ENCODE results near the gene COL27A1. TPM values are rescaled to one million over a fixed set of nuclear protein-coding genes. Genes with fewer than 3 reads are reported as not detected.

The COL27A1 gene
- total and polyA plus RNA-seq, 2 donors from 2014 or later = 13.6 to 45.6 TPM

GRCh38 chr9:114357911-114358328 lies 202.6 kb downstream of the COL27A1 start:
- Histone ChIP-seq H3K9ac (ENCODE audit: low read length in 3 of 3) (no peak overlapping the region), H3K4me1 (ENCODE audit: control insufficient read depth in 2 of 3, insufficient read depth in 2 of 3, low read depth in 1 of 3, low read length in 3 of 3) (no peaks in the 10 kb centered on the region), H3K27me3 (ENCODE audit: control insufficient read depth, insufficient read depth, low read length) (no peaks in the 10 kb centered on the region), H3K36me3 (ENCODE audit: control insufficient read depth in 2 of 3, insufficient read depth in 3 of 3, low read length in 3 of 3) (peaks cover 9 to 48% (median 20%) of the 10 kb centered on the region in 3 donors), H3K27ac (ENCODE audit: low read depth in 2 of 2, low read length in 2 of 2) (no peak overlapping the region), H3K4me3 (ENCODE audit: low read length in 3 of 3) (no peak overlapping the region), H3K9me3 (ENCODE audit: control insufficient read depth in 2 of 3, insufficient read depth in 1 of 3, low read length in 3 of 3) (no peaks in the 10 kb centered on the region)
- DNase-seq (peak in 1 of 5 donors; percentile 60), FAIRE-seq (no peak)
- TF ChIP-seq, protein P1, sequence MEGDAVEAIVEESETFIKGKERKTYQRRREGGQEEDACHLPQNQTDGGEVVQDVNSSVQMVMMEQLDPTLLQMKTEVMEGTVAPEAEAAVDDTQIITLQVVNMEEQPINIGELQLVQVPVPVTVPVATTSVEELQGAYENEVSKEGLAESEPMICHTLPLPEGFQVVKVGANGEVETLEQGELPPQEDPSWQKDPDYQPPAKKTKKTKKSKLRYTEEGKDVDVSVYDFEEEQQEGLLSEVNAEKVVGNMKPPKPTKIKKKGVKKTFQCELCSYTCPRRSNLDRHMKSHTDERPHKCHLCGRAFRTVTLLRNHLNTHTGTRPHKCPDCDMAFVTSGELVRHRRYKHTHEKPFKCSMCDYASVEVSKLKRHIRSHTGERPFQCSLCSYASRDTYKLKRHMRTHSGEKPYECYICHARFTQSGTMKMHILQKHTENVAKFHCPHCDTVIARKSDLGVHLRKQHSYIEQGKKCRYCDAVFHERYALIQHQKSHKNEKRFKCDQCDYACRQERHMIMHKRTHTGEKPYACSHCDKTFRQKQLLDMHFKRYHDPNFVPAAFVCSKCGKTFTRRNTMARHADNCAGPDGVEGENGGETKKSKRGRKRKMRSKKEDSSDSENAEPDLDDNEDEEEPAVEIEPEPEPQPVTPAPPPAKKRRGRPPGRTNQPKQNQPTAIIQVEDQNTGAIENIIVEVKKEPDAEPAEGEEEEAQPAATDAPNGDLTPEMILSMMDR (IDR thresholded peaks at IDR 0.05; ENCODE audit: borderline replicate concordance, extremely low read depth, insufficient read depth) = no peak
- intact Hi-C loops (cut with DNase I) = no loop called here

DNA sequence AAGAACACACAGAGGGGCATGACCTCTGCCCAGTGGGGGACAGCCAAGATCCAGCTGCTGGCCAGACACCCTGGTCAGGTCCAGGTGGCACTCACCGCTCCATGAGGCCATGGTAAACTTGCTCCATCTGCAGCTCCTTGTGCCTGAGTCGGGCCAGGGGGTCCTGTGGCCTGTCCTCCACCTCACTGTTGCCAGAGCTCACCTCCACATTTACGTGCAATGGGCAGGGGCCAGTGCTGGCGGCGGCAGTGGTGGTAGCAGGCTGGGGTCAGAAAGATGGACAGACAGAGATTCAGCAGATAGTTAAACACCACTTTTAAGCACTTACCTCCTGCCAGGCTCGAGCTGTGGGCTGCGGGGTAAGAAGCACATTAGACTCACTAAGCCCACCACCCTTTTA lies 204.5 kb downstream of the COL27A1 start:
- TF ChIP-seq, protein P1 (IDR thresholded peaks at IDR 0.05; ENCODE audit: borderline replicate concordance, extremely low read depth, insufficient read depth) = no peak
- H3K9ac ChIP-seq (ENCODE audit: low read length in 3 of 3) = no peak overlapping the region
- FAIRE-seq (no peak), DNase-seq (peak in 1 of 5 donors; percentile 59)
- peaks cover 9 to 53% (median 25%) of the 10 kb centered on the region in 3 donors for H3K36me3 ChIP-seq (ENCODE audit: control insufficient read depth in 2 of 3, insufficient read depth in 3 of 3, low read length in 3 of 3)
- H3K27ac ChIP-seq (ENCODE audit: low read depth in 2 of 2, low read length in 2 of 2) = no peak overlapping the region
- H3K4me1 ChIP-seq (ENCODE audit: control insufficient read depth in 2 of 3, insufficient read depth in 2 of 3, low read depth in 1 of 3, low read length in 3 of 3) = no peaks in the 10 kb centered on the region
- H3K9me3 ChIP-seq (ENCODE audit: control insufficient read depth in 2 of 3, insufficient read depth in 1 of 3, low read length in 3 of 3) = no peaks in the 10 kb centered on the region
- H3K4me3 ChIP-seq (ENCODE audit: low read length in 3 of 3) = no peak overlapping the region
- no peaks in the 10 kb centered on the region for H3K27me3 ChIP-seq (ENCODE audit: control insufficient read depth, insufficient read depth, low read length)
- intact Hi-C loops (cut with DNase I) = no loop called here

- intact Hi-C loops (cut with DNase I) = no loop called here
- TF ChIP-seq, protein P1 (IDR thresholded peaks at IDR 0.05; ENCODE audit: borderline replicate concordance, extremely low read depth, insufficient read depth) = no peak
- H3K27me3 ChIP-seq (ENCODE audit: control insufficient read depth, insufficient read depth, low read length) = no peaks in the 10 kb centered on the region
- no peak overlapping the region for H3K9ac ChIP-seq (ENCODE audit: low read length in 3 of 3)
- peaks cover 11 to 47% (median 25%) of the 10 kb centered on the region in 3 donors for H3K36me3 ChIP-seq (ENCODE audit: control insufficient read depth in 2 of 3, insufficient read depth in 3 of 3, low read length in 3 of 3)
- H3K27ac ChIP-seq (ENCODE audit: low read depth in 2 of 2, low read length in 2 of 2) = no peak overlapping the region
- FAIRE-seq = no peak
- H3K4me3 ChIP-seq (ENCODE audit: low read length in 3 of 3) = no peak overlapping the region
- H3K4me1 ChIP-seq (ENCODE audit: control insufficient read depth in 2 of 3, insufficient read depth in 2 of 3, low read depth in 1 of 3, low read length in 3 of 3) = no peaks in the 10 kb centered on the region
- H3K9me3 ChIP-seq (ENCODE audit: control insufficient read depth in 2 of 3, insufficient read depth in 1 of 3, low read length in 3 of 3) = no peaks in the 10 kb centered on the region
- DNase-seq = peak in 1 of 5 donors; percentile 62
Observed at GRCh38 chr9:114361542-114361941, 206.2 kb downstream of the COL27A1 start.

Small RNAs within 50 kb of the gene (microRNA-seq; reads per million reads assigned to microRNA genes)
- gene MIR455 = 1,859 reads per million, percentile 84 among the genes with 10 or more reads in this experiment

Other genes with a start within 250 kb of the COL27A1 start
- gene AMBP, start 77.2 kb upstream of the COL27A1 start, total RNA-seq = 5.3 TPM
- gene AMBP, start 77.2 kb upstream of the COL27A1 start, polyA plus RNA-seq (ENCODE audit: insufficient read depth, low read depth, low replicate concordance) = 43.5 TPM
- 202 TPM for gene KIF12, start 56.2 kb upstream of the COL27A1 start, total RNA-seq
- gene KIF12, start 56.2 kb upstream of the COL27A1 start, polyA plus RNA-seq (ENCODE audit: insufficient read depth, low read depth, low replicate concordance) = 155 TPM
- not detected for gene ORM1, start 167.6 kb downstream of the COL27A1 start, total RNA-seq
- gene ORM1, start 167.6 kb downstream of the COL27A1 start, polyA plus RNA-seq (ENCODE audit: insufficient read depth, low read depth, low replicate concordance) = 0.73 TPM
- gene ORM2, start 174.3 kb downstream of the COL27A1 start, total RNA-seq = not detected
- not detected for gene ORM2, start 174.3 kb downstream of the COL27A1 start, polyA plus RNA-seq (ENCODE audit: insufficient read depth, low read depth, low replicate concordance)
- 52.1 TPM for gene AKNA, start 232.4 kb downstream of the COL27A1 start, total RNA-seq
- gene AKNA, start 232.4 kb downstream of the COL27A1 start, polyA plus RNA-seq (ENCODE audit: insufficient read depth, low read depth, low replicate concordance) = 6.1 TPM

Data from kidney (tissue), 14 donors.